Brain microvascular endothelial cell (primary cell): Measurements from ENCODE around the gene PKHD1.

Experiments used
- DNase-seq: peaks from one replicate; pipeline ENCODE4 v3.0.0-alpha.2; 2020
- H3K27ac ChIP-seq: fragments of 250-450 bp; sonication (Bioruptor Pico); 2 replicates; pipeline ENCODE4 v1.5.1; 2020; ENCODE audit warnings: mild to moderate bottlenecking, moderate library complexity
- H3K27me3 ChIP-seq: fragments of 250-450 bp; sonication (Bioruptor Pico); replicated peaks from 2 replicates; pipeline ENCODE4 v1.5.1; 2020; ENCODE audit warnings: mild to moderate bottlenecking
- H3K36me3 ChIP-seq: fragments of 250-450 bp; sonication (Bioruptor Pico); replicated peaks from 2 replicates; pipeline ENCODE4 v1.5.1; 2020; ENCODE audit warnings: mild to moderate bottlenecking
- H3K4me3 ChIP-seq: 2 replicates; pipeline ENCODE4 v1.5.1; 2011; ENCODE audit warnings: low read depth, mild to moderate bottlenecking, control low read depth, low read length, moderate library complexity
- in situ Hi-C: cut with HindIII; loops from 2 replicates; pipeline ENCODE4 v1.10.0; 2017; ENCODE audit warnings: low sequenced_read_pairs, low pct_ligation_motif_present
- TF ChIP-seq, protein P1 (sequence below): IDR thresholded peaks from 2 replicates; pipeline ENCODE4 v1.5.1; 2011; ENCODE audit warnings: low read depth, mild to moderate bottlenecking, moderate library complexity, low read length, control low read depth, inconsistent platforms; ENCODE audit errors: missing control alignments

The PKHD1 gene

DNA sequence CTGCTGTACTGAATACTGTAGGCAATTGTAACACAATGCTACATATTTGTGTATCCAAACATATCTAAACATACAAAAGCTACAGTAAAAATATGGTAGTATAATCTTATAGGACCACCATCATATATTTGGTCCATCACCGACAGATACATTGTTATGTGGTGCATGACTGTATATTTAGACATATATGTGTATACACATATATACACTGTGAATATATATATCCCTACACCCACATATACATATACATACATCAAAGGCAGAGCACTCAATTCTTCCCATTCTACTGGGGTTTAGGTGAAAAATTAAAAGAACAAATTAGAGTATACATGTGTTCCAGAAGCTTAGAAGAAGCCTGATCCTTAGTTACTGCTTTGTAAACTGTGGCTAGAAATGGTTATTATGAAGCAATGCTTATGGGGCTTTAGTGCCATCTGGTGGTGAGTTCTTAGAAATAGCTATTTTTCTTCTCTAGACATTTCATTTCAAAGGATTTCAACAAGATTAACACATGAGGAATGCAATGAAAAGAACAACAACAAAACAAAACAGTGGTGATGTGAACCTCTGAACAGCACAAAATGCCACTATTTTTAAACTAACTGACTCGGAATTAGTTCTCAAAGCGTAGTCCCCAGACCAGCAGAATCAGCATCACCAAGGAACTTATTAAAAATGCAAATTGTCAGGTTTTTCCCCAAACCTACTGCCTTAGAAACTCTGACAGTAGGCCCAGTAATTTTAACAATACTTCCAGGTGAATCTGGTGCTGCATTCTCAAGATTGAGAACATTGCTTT lies 38.0 kb downstream of the PKHD1 start:
- in situ Hi-C loops: no loop called here
- Histone ChIP-seq H3K36me3 (no peaks in the 10 kb centered on the region), H3K27ac (no peak overlapping the region), H3K4me3 (no peak overlapping the region), H3K27me3 (no peaks in the 10 kb centered on the region)
- peak; percentile 3 for DNase-seq
- TF ChIP-seq, protein P1, sequence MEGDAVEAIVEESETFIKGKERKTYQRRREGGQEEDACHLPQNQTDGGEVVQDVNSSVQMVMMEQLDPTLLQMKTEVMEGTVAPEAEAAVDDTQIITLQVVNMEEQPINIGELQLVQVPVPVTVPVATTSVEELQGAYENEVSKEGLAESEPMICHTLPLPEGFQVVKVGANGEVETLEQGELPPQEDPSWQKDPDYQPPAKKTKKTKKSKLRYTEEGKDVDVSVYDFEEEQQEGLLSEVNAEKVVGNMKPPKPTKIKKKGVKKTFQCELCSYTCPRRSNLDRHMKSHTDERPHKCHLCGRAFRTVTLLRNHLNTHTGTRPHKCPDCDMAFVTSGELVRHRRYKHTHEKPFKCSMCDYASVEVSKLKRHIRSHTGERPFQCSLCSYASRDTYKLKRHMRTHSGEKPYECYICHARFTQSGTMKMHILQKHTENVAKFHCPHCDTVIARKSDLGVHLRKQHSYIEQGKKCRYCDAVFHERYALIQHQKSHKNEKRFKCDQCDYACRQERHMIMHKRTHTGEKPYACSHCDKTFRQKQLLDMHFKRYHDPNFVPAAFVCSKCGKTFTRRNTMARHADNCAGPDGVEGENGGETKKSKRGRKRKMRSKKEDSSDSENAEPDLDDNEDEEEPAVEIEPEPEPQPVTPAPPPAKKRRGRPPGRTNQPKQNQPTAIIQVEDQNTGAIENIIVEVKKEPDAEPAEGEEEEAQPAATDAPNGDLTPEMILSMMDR: peak; percentile 62

DNA sequence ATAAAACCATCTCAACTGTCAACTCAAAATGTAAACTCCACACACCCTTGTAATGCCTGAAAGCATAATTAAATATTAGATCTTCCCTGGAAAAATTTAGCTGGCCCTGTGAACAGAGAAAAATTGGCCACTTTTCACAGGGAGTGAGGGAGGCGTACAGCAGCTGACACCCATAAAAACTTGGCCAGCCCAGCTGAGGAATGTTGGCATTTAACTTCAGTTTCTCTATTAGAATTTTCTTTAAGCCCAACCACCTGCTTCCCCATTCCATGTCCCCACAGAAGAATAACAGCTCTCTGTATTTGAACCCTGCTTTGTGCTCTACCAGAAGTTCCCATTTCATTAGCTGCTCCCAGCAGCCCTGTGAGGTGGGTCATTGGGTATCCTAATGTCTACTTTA lies 41.0 kb downstream of the PKHD1 start:
- Histone ChIP-seq H3K27me3 (no peaks in the 10 kb centered on the region), H3K27ac (no peak overlapping the region), H3K36me3 (no peaks in the 10 kb centered on the region), H3K4me3 (no peak overlapping the region)
- in situ Hi-C loops: no loop called here
- DNase-seq: no peak
- TF ChIP-seq, protein P1: no peak

DNA sequence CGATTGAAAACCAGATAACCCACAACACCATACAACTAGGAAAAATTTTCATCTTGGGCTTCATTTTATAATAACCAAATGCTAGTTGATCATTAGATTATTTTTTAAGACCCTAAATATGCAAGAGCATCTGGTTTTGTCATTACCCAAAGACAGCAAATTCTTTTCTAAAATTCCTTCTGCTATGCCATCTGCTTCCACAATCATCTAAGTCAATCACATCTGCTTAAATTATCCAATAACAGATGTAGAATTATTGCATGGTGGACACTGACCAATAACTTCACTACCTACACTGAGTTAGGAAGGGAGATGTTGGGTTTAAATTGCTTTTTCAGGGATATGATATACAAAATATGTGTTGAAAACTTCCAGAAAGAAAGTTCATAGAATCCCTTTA lies 41.9 kb downstream of the PKHD1 start:
- H3K4me3 ChIP-seq: no peak overlapping the region
- no peak overlapping the region for H3K27ac ChIP-seq
- no peak for DNase-seq
- TF ChIP-seq, protein P1: no peak
- in situ Hi-C loops: no loop called here
- no peaks in the 10 kb centered on the region for H3K36me3 ChIP-seq
- H3K27me3 ChIP-seq: no peaks in the 10 kb centered on the region

DNA sequence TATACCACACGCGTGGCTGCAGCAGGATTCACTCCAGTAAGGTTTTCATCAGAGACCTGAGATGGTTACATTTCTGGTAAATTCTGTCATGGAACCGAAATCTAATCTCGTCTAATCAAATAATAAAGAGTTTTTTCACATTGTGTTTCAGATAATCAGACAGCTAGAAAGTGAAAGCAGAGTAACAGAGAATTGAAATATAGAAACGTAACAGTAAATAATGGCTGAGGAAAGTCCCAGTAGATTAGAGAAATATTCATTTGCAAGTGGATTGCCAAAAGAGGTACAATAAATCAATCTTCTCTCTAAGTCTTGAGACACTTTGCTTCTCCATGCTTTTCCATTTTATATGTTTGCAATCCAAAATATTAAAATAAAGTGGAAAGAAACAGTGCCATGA lies 42.4 kb downstream of the PKHD1 start:
- in situ Hi-C loops: no loop called here
- H3K27ac ChIP-seq: no peak overlapping the region
- TF ChIP-seq, protein P1: no peak
- no peak for DNase-seq
- no peaks in the 10 kb centered on the region for H3K27me3 ChIP-seq
- H3K4me3 ChIP-seq: no peak overlapping the region
- H3K36me3 ChIP-seq: no peaks in the 10 kb centered on the region

DNA sequence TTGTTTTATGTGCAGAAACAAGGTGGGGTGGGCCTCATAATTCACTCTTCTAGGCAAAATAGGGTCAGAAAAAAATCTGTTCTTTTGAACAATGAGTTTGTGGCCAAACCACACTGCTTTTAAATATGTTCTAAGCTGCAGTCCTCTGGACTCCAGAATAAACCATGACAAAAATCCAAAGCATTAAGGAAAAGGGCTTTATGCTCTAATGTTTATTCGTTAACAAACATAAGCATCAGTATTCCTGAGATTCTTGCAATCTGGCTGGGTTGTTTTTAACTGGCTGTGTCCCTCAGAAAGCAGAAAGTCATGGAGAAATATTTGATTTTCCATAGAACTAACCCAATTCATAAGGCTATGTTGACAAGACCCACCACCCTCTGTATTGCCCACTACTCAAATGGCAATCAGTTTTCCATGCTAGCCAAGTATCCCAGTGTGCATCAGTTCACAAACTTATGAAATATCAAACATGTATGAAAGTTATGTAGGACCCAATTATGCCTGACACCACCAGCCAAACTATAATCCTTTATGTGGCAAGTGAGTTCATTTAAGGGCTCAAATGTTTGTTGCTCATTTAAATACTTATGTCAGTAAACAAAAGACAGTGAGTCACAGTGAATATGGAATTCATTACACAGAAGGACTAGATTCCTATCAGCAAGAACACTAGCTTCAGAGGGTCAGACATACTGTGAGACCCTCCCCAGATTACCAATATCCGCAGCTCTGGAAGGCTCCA lies 45.1 kb downstream of the PKHD1 start:
- H3K27ac ChIP-seq: no peak overlapping the region
- H3K4me3 ChIP-seq: no peak overlapping the region
- no peaks in the 10 kb centered on the region for H3K27me3 ChIP-seq
- in situ Hi-C loops: no loop called here
- DNase-seq: no peak
- TF ChIP-seq, protein P1: no peak
- no peaks in the 10 kb centered on the region for H3K36me3 ChIP-seq
